ENCODE measurements around the gene CHPF.

DNA sequence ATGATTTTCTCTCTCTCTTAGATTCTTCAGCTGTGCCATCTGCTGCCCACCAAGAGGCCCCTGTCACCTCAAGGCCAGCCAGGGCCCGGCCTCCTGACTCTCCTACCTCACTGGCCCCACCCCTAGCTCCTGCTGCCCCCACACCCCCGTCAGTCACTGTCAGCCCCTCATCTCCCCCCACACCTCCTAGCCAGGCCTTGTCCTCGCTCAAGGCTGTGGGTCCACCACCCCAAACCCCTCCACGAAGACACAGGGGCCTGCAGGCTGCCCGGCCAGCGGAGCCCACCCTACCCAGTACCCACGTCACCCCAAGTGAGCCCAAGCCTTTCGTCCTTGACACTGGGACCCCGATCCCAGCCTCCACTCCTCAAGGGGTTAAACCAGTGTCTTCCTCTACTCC is 54.3 kb downstream of the CHPF start:
- TF ChIP-seq, protein P1, sequence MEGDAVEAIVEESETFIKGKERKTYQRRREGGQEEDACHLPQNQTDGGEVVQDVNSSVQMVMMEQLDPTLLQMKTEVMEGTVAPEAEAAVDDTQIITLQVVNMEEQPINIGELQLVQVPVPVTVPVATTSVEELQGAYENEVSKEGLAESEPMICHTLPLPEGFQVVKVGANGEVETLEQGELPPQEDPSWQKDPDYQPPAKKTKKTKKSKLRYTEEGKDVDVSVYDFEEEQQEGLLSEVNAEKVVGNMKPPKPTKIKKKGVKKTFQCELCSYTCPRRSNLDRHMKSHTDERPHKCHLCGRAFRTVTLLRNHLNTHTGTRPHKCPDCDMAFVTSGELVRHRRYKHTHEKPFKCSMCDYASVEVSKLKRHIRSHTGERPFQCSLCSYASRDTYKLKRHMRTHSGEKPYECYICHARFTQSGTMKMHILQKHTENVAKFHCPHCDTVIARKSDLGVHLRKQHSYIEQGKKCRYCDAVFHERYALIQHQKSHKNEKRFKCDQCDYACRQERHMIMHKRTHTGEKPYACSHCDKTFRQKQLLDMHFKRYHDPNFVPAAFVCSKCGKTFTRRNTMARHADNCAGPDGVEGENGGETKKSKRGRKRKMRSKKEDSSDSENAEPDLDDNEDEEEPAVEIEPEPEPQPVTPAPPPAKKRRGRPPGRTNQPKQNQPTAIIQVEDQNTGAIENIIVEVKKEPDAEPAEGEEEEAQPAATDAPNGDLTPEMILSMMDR (IDR thresholded peaks at IDR 0.05), result no peak
- TF ChIP-seq EZH2 (IDR thresholded peaks at IDR 0.05; ENCODE audit: borderline replicate concordance, insufficient read depth, low read depth, low read length, poor library complexity, severe bottlenecking), result no peak

Measured in B cell (primary cell).